OCI-LY3 (cell line): ENCODE measurements around the gene CYTH4.

Experiments
- H2AFZ ChIP-seq: fragments of 200-600, 300-600 bp; shearing (Covaris generic); 2 replicates; pipeline ENCODE4 v1.6.0; 2014; ENCODE audit warnings: antibody characterized with exemption, low read depth, low read length
- H3K27ac ChIP-seq: fragments of 200-600, 300-600 bp; sonication (generic); 2 replicates; pipeline ENCODE4 v1.5.1; 2014; ENCODE audit warnings: mild to moderate bottlenecking, low read length, moderate library complexity, mixed read lengths
- H3K27me3 ChIP-seq: fragments of 200-600, 300-600 bp; sonication (generic); 2 replicates; pipeline ENCODE4 v1.6.1; 2014; ENCODE audit warnings: low read depth, low read length, mixed read lengths
- H3K36me3 ChIP-seq: fragments of 200-600, 300-600 bp; sonication (generic); replicated peaks from 2 replicates; pipeline ENCODE3; 2014; ENCODE audit warnings: low read depth, low read length, mixed read lengths
- H3K4me1 ChIP-seq: fragments of 300-600, 200-600 bp; sonication (generic); 2 replicates; pipeline ENCODE4 v1.6.1; 2014; ENCODE audit warnings: low read length, mixed read lengths
- H3K4me2 ChIP-seq: fragments of 200-600, 300-600 bp; sonication (generic); 2 replicates; pipeline ENCODE4 v1.6.1; 2014; ENCODE audit warnings: low read length, mixed read lengths
- H3K4me3 ChIP-seq: fragments of 300-600, 200-600 bp; sonication (generic); 2 replicates; pipeline ENCODE4 v1.5.1; 2014; ENCODE audit warnings: antibody characterized with exemption, mild to moderate bottlenecking, low read length, moderate library complexity
- H3K79me2 ChIP-seq: fragments of 300-600, 200-600 bp; shearing (Covaris generic); 2 replicates; pipeline ENCODE4 v1.6.1; 2014; ENCODE audit warnings: mild to moderate bottlenecking, low read length, mixed read lengths
- H3K9ac ChIP-seq: fragments of 300-600, 200-600 bp; shearing (Covaris generic); 2 replicates; pipeline ENCODE4 v1.6.0; 2014; ENCODE audit warnings: mild to moderate bottlenecking, low read length, moderate library complexity
- H3K9me3 ChIP-seq: fragments of 200-600, 300-600 bp; shearing (Covaris generic); 2 replicates; pipeline ENCODE4 v1.6.1; 2014; ENCODE audit warnings: low read length, mixed read lengths; ENCODE audit not compliant: insufficient read depth
- H4K20me1 ChIP-seq: fragments of 200-600, 300-600 bp; sonication (generic); 2 replicates; pipeline ENCODE4 v1.6.1; 2016; ENCODE audit warnings: low read length, mixed read lengths; ENCODE audit not compliant: insufficient read depth
- CTCF ChIP-seq: fragments of 200-600, 300-600 bp; sonication (generic); IDR thresholded peaks from 2 replicates; pipeline ENCODE4 v1.5.1; 2014; ENCODE audit warnings: antibody characterized with exemption, low read length, low read depth
- EZH2phosphoT487 ChIP-seq: fragments of 200-600 bp; shearing (Covaris generic); IDR thresholded peaks from 2 replicates; pipeline ENCODE4 v1.6.1; 2018; ENCODE audit warnings: antibody characterized with exemption, mixed run types, low read depth

CYTH4 gene

GRCh38 chr22:37300551-37301017 is 18.3 kb downstream of the CYTH4 start:
- H3K4me2 ChIP-seq: no peak overlapping the region
- H3K9me3 ChIP-seq: no peaks in the 10 kb centered on the region
- no peaks in the 10 kb centered on the region for H3K27me3 ChIP-seq
- H3K27ac ChIP-seq: no peak overlapping the region
- no peaks in the 10 kb centered on the region for H3K79me2 ChIP-seq
- no peak for TF ChIP-seq CTCF
- no peak for TF ChIP-seq EZH2phosphoT487
- H3K9ac ChIP-seq: no peak overlapping the region
- H3K4me1 ChIP-seq: peaks cover 8% of the 10 kb centered on the region
- no peak overlapping the region for H3K4me3 ChIP-seq
- peaks cover 78% of the 10 kb centered on the region for H3K36me3 ChIP-seq
- H4K20me1 ChIP-seq: no peaks in the 10 kb centered on the region
- H2AFZ ChIP-seq: no peak overlapping the region

- no peak overlapping the region for H3K9ac ChIP-seq
- H3K27ac ChIP-seq: no peak overlapping the region
- H3K4me2 ChIP-seq: no peak overlapping the region
- no peaks in the 10 kb centered on the region for H3K27me3 ChIP-seq
- H3K4me3 ChIP-seq: no peak overlapping the region
- no peaks in the 10 kb centered on the region for H3K9me3 ChIP-seq
- peaks cover 79% of the 10 kb centered on the region for H3K36me3 ChIP-seq
- H2AFZ ChIP-seq: no peak overlapping the region
- TF ChIP-seq CTCF (no peak), EZH2phosphoT487 (no peak)
- peaks cover 11% of the 10 kb centered on the region for H3K4me1 ChIP-seq
- H3K79me2 ChIP-seq: no peaks in the 10 kb centered on the region
- H4K20me1 ChIP-seq: no peaks in the 10 kb centered on the region
Observed at GRCh38 chr22:37301144-37301830, 19.0 kb downstream of the CYTH4 start.

- H4K20me1 ChIP-seq: no peaks in the 10 kb centered on the region
- H3K79me2 ChIP-seq: no peaks in the 10 kb centered on the region
- peaks cover 28% of the 10 kb centered on the region for H3K4me1 ChIP-seq
- H3K9me3 ChIP-seq: no peaks in the 10 kb centered on the region
- no peak overlapping the region for H2AFZ ChIP-seq
- no peak for TF ChIP-seq EZH2phosphoT487
- no peak for TF ChIP-seq CTCF
- no peak overlapping the region for H3K27ac ChIP-seq
- H3K36me3 ChIP-seq: peaks cover 76% of the 10 kb centered on the region
- H3K9ac ChIP-seq: no peak overlapping the region
- no peak overlapping the region for H3K4me2 ChIP-seq
- H3K27me3 ChIP-seq: no peaks in the 10 kb centered on the region
- H3K4me3 ChIP-seq: no peak overlapping the region
Observed at GRCh38 chr22:37302674-37303555, 20.6 kb downstream of the CYTH4 start.

- Histone ChIP-seq H3K4me3 (no peak overlapping the region), H3K4me1 (peaks cover 37% of the 10 kb centered on the region), H3K36me3 (peaks cover 77% of the 10 kb centered on the region), H3K79me2 (no peaks in the 10 kb centered on the region), H3K27me3 (no peaks in the 10 kb centered on the region), H3K9ac (no peak overlapping the region), H2AFZ (no peak overlapping the region), H3K9me3 (no peaks in the 10 kb centered on the region), H3K4me2 (no peak overlapping the region), H3K27ac (no peak overlapping the region), H4K20me1 (no peaks in the 10 kb centered on the region)
- TF ChIP-seq EZH2phosphoT487: no peak
- TF ChIP-seq CTCF: no peak
Observed at GRCh38 chr22:37303821-37304274, 21.5 kb downstream of the CYTH4 start.
